Measurements from ENCODE around the gene CYFIP1. TPM values are rescaled to one million over a fixed set of nuclear protein-coding genes. Genes with fewer than 3 reads are reported as not detected.
"Not testable (repeated sequence)": the region's sequence is repeated elsewhere in the genome, so short reads cannot be mapped to it uniquely, and the experiment has no call there.

The CYFIP1 gene
- total RNA-seq, 1 donor from 2014 or later, result 16.4 TPM

DNA sequence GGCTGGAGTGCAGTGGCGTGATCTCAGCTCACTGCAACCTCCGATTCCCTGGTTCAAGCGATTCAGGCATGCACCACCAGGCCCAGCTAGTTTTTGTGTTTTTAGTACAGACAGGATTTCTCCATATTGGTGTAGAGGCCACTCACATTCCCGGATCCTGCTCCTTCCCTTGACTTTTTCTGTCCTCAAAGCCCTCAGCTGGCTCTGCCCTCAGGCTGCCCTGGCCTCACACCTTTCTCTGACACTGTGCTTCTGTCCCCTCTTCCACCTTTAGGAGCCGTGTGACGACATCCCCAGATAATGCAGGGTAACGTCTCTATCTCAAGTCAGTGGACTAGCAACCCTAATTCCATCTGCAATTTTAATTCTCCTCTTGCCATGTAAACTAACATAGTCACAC is 8.6 kb upstream of the CYFIP1 start:
- POLR2A ChIA-PET, result no interaction called here
- no peak overlapping the region for H3K4me3 Mint-ChIP-seq
- ATAC-seq (ENCODE audit: low read depth) (no peak), DNase-seq (no peak)
- CTCF ChIA-PET, result no interaction called here
- H3K9me3 Mint-ChIP-seq, result no peaks in the 10 kb centered on the region
- TF ChIP-seq, protein P1, sequence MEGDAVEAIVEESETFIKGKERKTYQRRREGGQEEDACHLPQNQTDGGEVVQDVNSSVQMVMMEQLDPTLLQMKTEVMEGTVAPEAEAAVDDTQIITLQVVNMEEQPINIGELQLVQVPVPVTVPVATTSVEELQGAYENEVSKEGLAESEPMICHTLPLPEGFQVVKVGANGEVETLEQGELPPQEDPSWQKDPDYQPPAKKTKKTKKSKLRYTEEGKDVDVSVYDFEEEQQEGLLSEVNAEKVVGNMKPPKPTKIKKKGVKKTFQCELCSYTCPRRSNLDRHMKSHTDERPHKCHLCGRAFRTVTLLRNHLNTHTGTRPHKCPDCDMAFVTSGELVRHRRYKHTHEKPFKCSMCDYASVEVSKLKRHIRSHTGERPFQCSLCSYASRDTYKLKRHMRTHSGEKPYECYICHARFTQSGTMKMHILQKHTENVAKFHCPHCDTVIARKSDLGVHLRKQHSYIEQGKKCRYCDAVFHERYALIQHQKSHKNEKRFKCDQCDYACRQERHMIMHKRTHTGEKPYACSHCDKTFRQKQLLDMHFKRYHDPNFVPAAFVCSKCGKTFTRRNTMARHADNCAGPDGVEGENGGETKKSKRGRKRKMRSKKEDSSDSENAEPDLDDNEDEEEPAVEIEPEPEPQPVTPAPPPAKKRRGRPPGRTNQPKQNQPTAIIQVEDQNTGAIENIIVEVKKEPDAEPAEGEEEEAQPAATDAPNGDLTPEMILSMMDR (IDR thresholded peaks at IDR 0.05), result no peak
- intact Hi-C loops (cut with micrococcal nuclease), result no loop called here
- H3K27ac Mint-ChIP-seq, result no peak overlapping the region
- H3K27me3 Mint-ChIP-seq, result no peaks in the 10 kb centered on the region
- peaks cover 2% of the 10 kb centered on the region for H3K36me3 Mint-ChIP-seq (ENCODE audit: low read depth)
- H3K4me1 Mint-ChIP-seq, result no peaks in the 10 kb centered on the region

DNA sequence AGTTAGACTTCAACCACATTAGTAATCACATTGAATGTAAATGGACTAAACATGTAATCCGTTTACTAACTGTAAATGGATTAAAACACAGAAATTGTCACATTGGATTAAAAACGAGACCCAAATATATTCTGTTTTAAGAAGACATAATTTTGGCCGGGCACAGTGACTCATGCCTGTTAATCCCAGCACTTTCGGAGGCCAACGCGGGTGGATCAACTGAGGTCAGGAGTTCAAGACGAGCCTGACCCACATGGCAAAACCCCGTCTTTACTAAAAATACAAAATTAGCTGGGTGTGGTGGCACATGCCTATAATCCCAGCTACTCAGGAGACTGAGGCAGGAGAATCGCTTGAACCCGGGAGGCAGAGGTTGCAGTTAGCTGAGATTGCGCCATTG is 1.8 kb upstream of the CYFIP1 start:
- ATAC-seq (ENCODE audit: low read depth); H3K36me3 Mint-ChIP-seq (ENCODE audit: low read depth); H3K27ac Mint-ChIP-seq; POLR2A ChIA-PET; H3K9me3 Mint-ChIP-seq; DNase-seq; H3K27me3 Mint-ChIP-seq; CTCF ChIA-PET; H3K4me3 Mint-ChIP-seq; intact Hi-C loops (cut with micrococcal nuclease): not testable (repeated sequence)
- H3K4me1 Mint-ChIP-seq, result peaks cover 15% of the 10 kb centered on the region

DNA sequence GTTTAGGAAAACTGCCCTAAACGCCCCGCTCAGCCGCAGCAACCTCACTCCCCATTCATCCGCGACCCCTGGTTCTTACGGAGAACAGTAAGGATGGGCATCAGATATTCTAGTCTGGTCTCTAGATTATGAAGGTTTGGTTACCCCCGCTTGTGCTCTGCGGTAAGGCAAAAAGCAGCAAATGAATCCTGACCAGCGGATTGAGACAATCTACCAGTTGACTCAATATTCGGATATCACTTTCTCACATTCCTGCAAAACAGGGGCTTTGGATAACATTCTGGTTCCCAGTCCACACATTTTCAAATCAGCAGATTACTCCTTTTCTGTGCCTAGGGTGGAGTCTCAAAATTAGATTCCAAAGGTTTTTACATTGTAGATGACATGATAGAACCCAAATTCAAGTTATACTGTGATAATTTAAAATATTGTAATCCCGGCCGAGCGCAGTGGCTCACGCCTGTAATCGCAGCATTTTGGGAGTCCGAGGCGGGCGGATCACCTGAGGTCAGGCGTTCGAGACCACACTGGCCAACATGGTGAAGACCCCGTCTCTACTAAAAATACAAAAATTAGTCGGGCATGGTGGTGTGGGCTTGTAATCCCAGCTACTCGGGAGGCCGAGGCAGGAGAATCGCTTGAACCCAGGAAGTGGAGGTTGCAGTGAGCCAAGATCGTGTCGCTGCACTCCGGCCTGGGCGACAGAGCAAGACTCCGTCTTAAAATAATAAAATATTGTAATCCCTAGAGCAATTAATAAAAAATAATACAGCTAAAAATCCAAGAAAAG is 1.1 kb upstream of the CYFIP1 start:
- TF ChIP-seq, protein P1 (IDR thresholded peaks at IDR 0.05), result no peak
- DNase-seq, result no peak
- ChIA-PET CTCF (no interaction called here), POLR2A (interaction anchor here (1.5 kb wide), 1 partner anchor 141 kb away, joined by 7 read pairs; no protein-coding TSS in a partner anchor)
- intact Hi-C loops (cut with micrococcal nuclease), result no loop called here
- ATAC-seq (ENCODE audit: low read depth), result no peak
- Mint-ChIP-seq H3K4me3 (peak overlapping the region; percentile 75), H3K4me1 (peaks cover 15% of the 10 kb centered on the region), H3K27ac (no peak overlapping the region), H3K9me3 (no peaks in the 10 kb centered on the region), H3K27me3 (peaks cover 8% of the 10 kb centered on the region), H3K36me3 (ENCODE audit: low read depth) (no peaks in the 10 kb centered on the region)

DNA sequence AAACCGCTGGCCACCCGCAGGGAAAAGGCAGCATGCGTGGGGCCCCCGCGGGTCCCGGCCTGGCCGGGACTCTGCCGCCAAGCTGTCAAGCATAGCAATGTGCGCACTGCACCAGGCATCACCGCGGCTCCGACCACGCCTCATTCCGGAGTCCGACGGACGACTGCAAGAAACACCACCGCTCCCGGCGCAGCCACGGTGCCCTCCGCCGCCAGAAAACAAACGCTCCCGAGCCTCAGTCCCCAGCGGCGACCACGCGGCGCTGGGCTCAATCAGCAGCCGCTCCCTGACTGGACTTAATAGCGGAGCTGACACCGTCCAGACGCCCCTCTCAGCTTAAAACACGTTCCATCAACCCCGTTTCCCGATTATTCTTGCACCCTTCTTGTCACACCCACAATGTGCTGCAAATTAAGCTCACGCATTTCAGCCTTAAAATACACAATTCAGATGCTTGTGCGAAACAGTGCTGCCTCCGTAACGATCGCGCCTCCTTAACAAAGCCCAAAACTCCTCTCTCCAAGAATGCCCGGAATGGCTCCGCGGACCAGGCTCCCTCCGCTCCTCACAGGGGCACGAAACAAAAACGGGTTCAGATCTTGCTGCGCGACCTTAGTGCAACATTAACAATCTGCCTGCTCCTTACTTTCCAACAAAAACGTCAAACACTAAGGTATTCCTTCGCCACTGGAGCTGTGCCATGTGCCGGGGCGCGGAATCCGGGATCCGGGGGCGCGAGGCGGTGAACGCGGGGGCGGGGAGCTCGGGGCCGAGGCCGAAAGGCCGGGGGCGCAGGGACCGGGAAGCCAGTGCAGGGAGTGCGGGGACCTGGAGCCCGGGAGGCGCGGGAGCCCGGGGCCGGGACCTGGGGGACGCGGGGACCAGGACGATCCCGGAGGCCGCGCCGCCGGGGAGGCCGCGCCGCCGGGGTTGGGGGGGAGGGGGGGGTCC is 655 bp downstream of the CYFIP1 start:
- CTCF ChIA-PET, result no interaction called here
- DNase-seq, result peak; percentile 30
- peaks cover 19% of the 10 kb centered on the region for H3K4me1 Mint-ChIP-seq
- H3K4me3 Mint-ChIP-seq, result peak overlapping the region; percentile 83
- POLR2A ChIA-PET, result interaction anchor here (1.5 kb wide), 1 partner anchor 139 kb away, joined by 7 read pairs; no protein-coding TSS in a partner anchor
- TF ChIP-seq, protein P1 (IDR thresholded peaks at IDR 0.05), result no peak
- H3K27ac Mint-ChIP-seq, result no peak overlapping the region
- intact Hi-C loops (cut with micrococcal nuclease), result loop anchor here (1.0 to 2.0 kb wide), 3 partner anchors 41 to 139 kb away; partner anchors contain the start of gene TUBGCP5
- no peaks in the 10 kb centered on the region for H3K9me3 Mint-ChIP-seq
- peaks cover 8% of the 10 kb centered on the region for H3K27me3 Mint-ChIP-seq
- no peaks in the 10 kb centered on the region for H3K36me3 Mint-ChIP-seq (ENCODE audit: low read depth)
- peak; percentile 69 for ATAC-seq (ENCODE audit: low read depth)

DNA sequence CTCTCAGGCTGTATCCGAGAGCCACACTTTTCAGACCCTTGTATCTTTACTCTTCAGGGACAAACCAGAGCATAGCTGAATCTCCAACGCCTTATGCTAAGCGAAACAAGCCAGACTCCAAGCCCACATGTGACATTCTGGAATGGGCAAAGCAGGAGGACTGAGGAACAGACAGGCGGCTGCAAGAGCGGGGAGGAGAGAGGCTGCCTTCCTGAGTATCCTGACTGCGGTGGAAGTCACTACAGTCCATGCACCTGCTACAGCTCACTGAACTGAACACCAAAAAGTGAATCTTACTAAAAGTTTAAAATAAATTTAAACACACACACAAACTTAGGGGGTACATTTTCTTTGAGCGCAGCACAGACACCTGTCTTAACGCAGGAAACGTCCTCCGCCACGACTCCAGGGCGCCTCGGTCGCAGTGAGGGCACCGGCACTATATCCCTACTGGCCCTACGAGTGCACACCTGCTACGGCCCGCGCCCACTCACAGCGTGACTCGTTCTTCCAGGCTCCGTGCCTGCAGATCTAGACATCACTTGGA is 1.4 kb downstream of the CYFIP1 start:
- no peaks in the 10 kb centered on the region for H3K9me3 Mint-ChIP-seq
- DNase-seq, result no peak
- peak; percentile 42 for ATAC-seq (ENCODE audit: low read depth)
- POLR2A ChIA-PET, result no interaction called here
- no peaks in the 10 kb centered on the region for H3K36me3 Mint-ChIP-seq (ENCODE audit: low read depth)
- CTCF ChIA-PET, result no interaction called here
- peaks cover 8% of the 10 kb centered on the region for H3K27me3 Mint-ChIP-seq
- intact Hi-C loops (cut with micrococcal nuclease), result loop anchor here (1.0 to 2.0 kb wide), 3 partner anchors 40 to 138 kb away; partner anchors contain the start of gene TUBGCP5
- TF ChIP-seq, protein P1 (IDR thresholded peaks at IDR 0.05), result no peak
- H3K27ac Mint-ChIP-seq, result no peak overlapping the region
- peaks cover 19% of the 10 kb centered on the region for H3K4me1 Mint-ChIP-seq
- H3K4me3 Mint-ChIP-seq, result peak overlapping the region; percentile 83
